Effector memory CD8-positive, alpha-beta T cell (primary cell): ENCODE data around the gene ATP11A.

Source experiments
- ATAC-seq: fragments of 150-1000 bp; cut with Tn5 transposase; replicated peaks from 2 replicates; pipeline ENCODE4 v1.10.0; 2021; ENCODE audit warnings: mild to moderate bottlenecking, moderate library complexity
- DNase-seq, 3 experiments: peaks; one replicate each; pipeline ENCODE4 v3.0.0; 2021
- H3K27ac Mint-ChIP-seq, 2 donors: one replicate each; pipeline ENCODE4 v1.8.0; 2022; ENCODE audit warnings: mild to moderate bottlenecking in 2 of 2, mixed read lengths in 2 of 2, moderate library complexity in 2 of 2
- H3K27me3 Mint-ChIP-seq, 2 donors: one replicate each; pipeline ENCODE4 v1.8.0; 2022; ENCODE audit warnings: mixed read lengths in 2 of 2
- H3K36me3 Mint-ChIP-seq: one replicate; pipeline ENCODE4 v1.8.0; 2022; ENCODE audit warnings: mild to moderate bottlenecking, moderate library complexity, mixed read lengths; ENCODE audit not compliant: insufficient read depth
- H3K4me1 Mint-ChIP-seq, 2 donors: one replicate each; pipeline ENCODE4 v1.8.0; 2022; ENCODE audit warnings: low read depth in 2 of 2, mixed read lengths in 2 of 2
- H3K4me3 Mint-ChIP-seq, 2 donors: one replicate each; pipeline ENCODE4 v1.8.0; 2022; ENCODE audit warnings: mild to moderate bottlenecking in 2 of 2, mixed read lengths in 2 of 2, moderate library complexity in 2 of 2
- H3K9me3 Mint-ChIP-seq, 2 donors: one replicate each; pipeline ENCODE4 v1.8.0; 2022; ENCODE audit warnings: mixed read lengths in 2 of 2

Gene ATP11A

GRCh38 chr13:112759827-112760226 lies 70.0 kb downstream of the ATP11A start:
- ATAC-seq (no peak), DNase-seq (no peak)
- no peak overlapping the region for H3K4me3 Mint-ChIP-seq
- peaks cover 4% of the 10 kb centered on the region for H3K36me3 Mint-ChIP-seq
- H3K27ac Mint-ChIP-seq: no peak overlapping the region
- H3K4me1 Mint-ChIP-seq: peaks cover 0 to 9% of the 10 kb centered on the region in 2 donors
- H3K27me3 Mint-ChIP-seq: no peaks in the 10 kb centered on the region
- H3K9me3 Mint-ChIP-seq: no peaks in the 10 kb centered on the region

- H3K4me1 Mint-ChIP-seq: peaks cover 0 to 9% of the 10 kb centered on the region in 2 donors
- H3K36me3 Mint-ChIP-seq: peaks cover under 1% of the 10 kb centered on the region
- no peak for DNase-seq
- H3K27ac Mint-ChIP-seq: no peak overlapping the region
- no peak for ATAC-seq
- no peaks in the 10 kb centered on the region for H3K27me3 Mint-ChIP-seq
- no peak overlapping the region for H3K4me3 Mint-ChIP-seq
- no peaks in the 10 kb centered on the region for H3K9me3 Mint-ChIP-seq
Observed at GRCh38 chr13:112760435-112760834, 70.6 kb downstream of the ATP11A start.

DNA sequence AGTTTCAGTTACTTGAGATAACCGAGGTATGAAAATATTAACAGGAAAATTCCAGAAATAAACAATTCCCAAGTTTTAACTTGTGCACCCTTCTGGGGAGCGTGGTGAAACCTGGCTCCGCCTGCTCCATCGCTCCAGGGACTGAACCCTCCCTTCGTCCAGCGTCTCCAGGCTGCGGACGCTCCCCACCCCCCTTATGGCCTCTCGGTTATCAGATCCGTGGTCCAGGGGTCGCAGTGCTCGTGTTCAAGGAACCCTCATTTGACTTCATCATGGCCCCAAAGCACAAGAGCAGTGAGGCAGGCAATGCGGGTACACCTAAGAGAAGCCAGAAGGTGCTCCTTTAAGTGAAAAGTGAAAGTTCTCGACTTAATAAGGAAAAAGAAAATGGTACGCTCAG lies 71.1 kb downstream of the ATP11A start:
- H3K27ac Mint-ChIP-seq: no peak overlapping the region
- peaks cover under 1 to 10% of the 10 kb centered on the region in 2 donors for H3K4me1 Mint-ChIP-seq
- H3K9me3 Mint-ChIP-seq: no peaks in the 10 kb centered on the region
- no peaks in the 10 kb centered on the region for H3K36me3 Mint-ChIP-seq
- no peak for DNase-seq
- H3K4me3 Mint-ChIP-seq: no peak overlapping the region
- no peaks in the 10 kb centered on the region for H3K27me3 Mint-ChIP-seq
- ATAC-seq: no peak

DNA sequence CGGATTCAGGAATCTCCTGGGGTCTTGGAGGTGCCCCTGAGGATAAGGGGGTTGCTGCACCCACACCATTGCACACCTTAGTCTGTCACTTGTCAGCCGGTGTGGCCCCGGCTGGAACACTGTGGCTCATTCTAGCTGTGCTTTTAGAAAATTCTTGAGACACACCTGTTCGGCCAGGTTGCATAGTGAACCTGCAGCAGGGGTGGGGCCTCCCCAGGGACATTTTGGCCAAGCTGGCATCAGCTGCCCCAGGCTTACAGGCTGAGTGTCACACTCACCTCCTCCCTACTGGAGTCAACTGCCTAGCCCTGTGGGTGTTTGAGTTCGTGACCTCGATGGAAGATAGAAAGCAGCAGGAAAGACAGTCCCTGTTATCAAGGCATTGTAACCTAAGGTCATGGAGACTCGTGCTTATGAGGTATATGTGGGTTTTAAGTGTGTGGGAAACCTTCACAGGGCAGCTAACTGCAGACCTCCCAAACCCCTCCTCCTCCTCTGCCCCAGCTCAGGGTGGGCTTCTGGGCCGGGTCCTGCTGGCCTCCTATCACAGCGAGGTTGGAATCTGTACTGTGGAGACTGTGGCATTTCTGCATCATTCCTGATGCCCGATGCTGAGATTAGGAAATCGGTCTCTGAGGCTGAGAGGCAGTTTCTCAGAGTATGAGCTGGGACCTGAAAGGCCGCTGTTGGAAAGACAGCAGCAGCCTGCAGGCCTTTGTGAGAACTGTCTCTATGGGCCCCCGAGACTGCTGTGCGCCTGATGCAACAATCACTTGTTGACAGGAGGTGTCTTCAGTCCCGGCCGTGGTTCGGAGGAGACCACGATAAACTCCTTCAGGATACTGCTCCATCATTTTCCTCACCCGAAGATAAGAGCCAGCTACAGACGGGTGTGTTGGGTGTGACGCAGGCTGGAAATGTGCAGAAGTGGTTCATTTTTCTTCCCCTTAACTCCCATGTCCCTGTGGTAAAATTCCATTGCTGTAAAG lies 72.2 kb downstream of the ATP11A start:
- DNase-seq (no peak), ATAC-seq (no peak)
- no peaks in the 10 kb centered on the region for H3K36me3 Mint-ChIP-seq

DNA sequence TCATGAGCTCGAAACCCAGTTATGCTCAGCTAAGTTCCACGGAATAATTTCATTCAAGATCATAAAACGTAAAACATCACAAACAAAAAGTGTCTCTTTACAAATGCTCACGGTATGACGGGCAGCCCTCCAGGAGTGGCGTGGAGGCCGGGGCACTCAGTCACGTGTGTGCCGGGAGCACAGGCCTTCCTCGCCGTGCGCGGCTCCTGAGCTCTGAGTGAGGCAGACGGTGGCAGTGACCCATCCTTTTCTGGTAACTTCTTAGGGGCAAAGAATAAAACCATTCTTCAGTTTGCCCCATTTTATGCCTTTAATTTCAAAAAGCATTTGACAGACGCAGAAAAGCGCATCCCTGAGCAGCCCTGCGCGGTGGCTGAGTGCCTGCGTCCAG lies 72.8 kb downstream of the ATP11A start:
- no peak overlapping the region for H3K4me3 Mint-ChIP-seq
- H3K27me3 Mint-ChIP-seq: no peaks in the 10 kb centered on the region
- H3K36me3 Mint-ChIP-seq: no peaks in the 10 kb centered on the region
- peaks cover 3 to 19% of the 10 kb centered on the region in 2 donors for H3K4me1 Mint-ChIP-seq
- no peak for ATAC-seq
- H3K27ac Mint-ChIP-seq: peak overlapping the region; percentile 59 to 67
- no peak for DNase-seq
- no peaks in the 10 kb centered on the region for H3K9me3 Mint-ChIP-seq

More for the DNA sequence above, 72.2 kb downstream of the ATP11A start:
- no peak overlapping the region for H3K4me3 Mint-ChIP-seq
- no peaks in the 10 kb centered on the region for H3K9me3 Mint-ChIP-seq
- H3K27ac Mint-ChIP-seq: peak overlapping the region in 1 of 2 donors; percentile 59
- no peaks in the 10 kb centered on the region for H3K27me3 Mint-ChIP-seq
- peaks cover 3 to 17% of the 10 kb centered on the region in 2 donors for H3K4me1 Mint-ChIP-seq

DNA sequence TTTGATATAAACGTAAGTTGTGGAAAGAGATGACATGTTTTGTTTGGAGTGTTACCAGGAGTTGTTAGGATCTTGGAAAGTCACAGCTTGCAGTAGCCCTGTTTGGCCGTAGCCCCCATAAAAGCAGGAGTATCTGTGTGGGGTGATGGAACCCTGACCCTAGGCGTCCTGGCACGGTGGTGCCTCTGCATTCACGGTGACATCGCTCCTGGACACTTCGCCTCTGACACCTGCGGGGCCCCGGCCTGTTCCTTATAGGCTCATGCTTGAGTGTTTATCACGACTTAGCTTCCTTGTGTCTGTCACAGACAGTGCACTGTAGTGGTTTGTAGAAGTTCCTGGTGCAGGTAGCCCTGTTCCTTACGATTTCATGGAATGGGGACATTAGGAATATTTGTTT lies 74.2 kb downstream of the ATP11A start:
- DNase-seq (no peak), ATAC-seq (no peak)
- Mint-ChIP-seq H3K36me3 (peaks cover 3% of the 10 kb centered on the region), H3K4me1 (peaks cover 16 to 31% of the 10 kb centered on the region in 2 donors), H3K4me3 (no peak overlapping the region), H3K27me3 (no peaks in the 10 kb centered on the region), H3K9me3 (no peaks in the 10 kb centered on the region), H3K27ac (no peak overlapping the region)

GRCh38 chr13:112764864-112765561 lies 75.2 kb downstream of the ATP11A start:
- no peak overlapping the region for H3K4me3 Mint-ChIP-seq
- ATAC-seq: no peak
- H3K4me1 Mint-ChIP-seq: peaks cover 24 to 39% of the 10 kb centered on the region in 2 donors
- no peaks in the 10 kb centered on the region for H3K9me3 Mint-ChIP-seq
- no peak overlapping the region for H3K27ac Mint-ChIP-seq
- DNase-seq: no peak
- H3K36me3 Mint-ChIP-seq: peaks cover 3% of the 10 kb centered on the region
- no peaks in the 10 kb centered on the region for H3K27me3 Mint-ChIP-seq

- Mint-ChIP-seq H3K4me3 (no peak overlapping the region), H3K4me1 (peaks cover 24 to 38% of the 10 kb centered on the region in 2 donors), H3K9me3 (no peaks in the 10 kb centered on the region), H3K36me3 (peaks cover 3% of the 10 kb centered on the region), H3K27me3 (no peaks in the 10 kb centered on the region), H3K27ac (no peak overlapping the region)
- DNase-seq (no peak), ATAC-seq (no peak)
Observed at GRCh38 chr13:112765731-112766130, 75.9 kb downstream of the ATP11A start.

DNA sequence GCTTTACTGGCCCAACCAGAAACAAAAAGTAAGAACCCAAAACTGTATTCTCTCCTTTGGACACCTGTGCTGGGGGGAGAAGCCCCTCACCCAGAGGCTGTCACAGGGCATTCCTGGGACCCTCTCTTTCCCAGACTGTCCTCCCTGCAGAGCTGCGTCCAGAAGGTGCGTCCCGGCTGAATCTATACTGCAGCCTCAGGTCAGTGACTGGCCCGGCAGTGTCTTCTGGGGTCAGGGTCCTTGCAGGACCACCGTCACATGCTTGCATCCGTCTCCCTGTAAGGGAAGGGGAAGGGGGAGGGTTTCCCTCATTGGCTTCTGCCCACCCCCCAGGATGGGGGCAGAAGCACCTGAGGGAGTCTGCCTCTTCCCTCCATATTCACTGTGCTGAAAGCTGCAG lies 76.5 kb downstream of the ATP11A start:
- Mint-ChIP-seq H3K27ac (peak overlapping the region; percentile 22 to 73), H3K36me3 (peaks cover 3% of the 10 kb centered on the region), H3K27me3 (no peaks in the 10 kb centered on the region), H3K4me3 (peak overlapping the region in 1 of 2 donors; percentile 38), H3K4me1 (peaks cover 24 to 34% of the 10 kb centered on the region in 2 donors), H3K9me3 (no peaks in the 10 kb centered on the region)
- ATAC-seq (no peak), DNase-seq (no peak)

GRCh38 chr13:112767506-112768471 lies 78.0 kb downstream of the ATP11A start:
- no peaks in the 10 kb centered on the region for H3K9me3 Mint-ChIP-seq
- peak in 2 of 3 experiments; percentile 12 to 16 for DNase-seq
- peak; percentile 40 for ATAC-seq
- H3K27ac Mint-ChIP-seq: peak overlapping the region; percentile 82 to 90
- peak overlapping the region; percentile 79 to 89 for H3K4me3 Mint-ChIP-seq
- H3K36me3 Mint-ChIP-seq: peaks cover 3% of the 10 kb centered on the region
- H3K4me1 Mint-ChIP-seq: peaks cover 24 to 38% of the 10 kb centered on the region in 2 donors
- no peaks in the 10 kb centered on the region for H3K27me3 Mint-ChIP-seq

DNA sequence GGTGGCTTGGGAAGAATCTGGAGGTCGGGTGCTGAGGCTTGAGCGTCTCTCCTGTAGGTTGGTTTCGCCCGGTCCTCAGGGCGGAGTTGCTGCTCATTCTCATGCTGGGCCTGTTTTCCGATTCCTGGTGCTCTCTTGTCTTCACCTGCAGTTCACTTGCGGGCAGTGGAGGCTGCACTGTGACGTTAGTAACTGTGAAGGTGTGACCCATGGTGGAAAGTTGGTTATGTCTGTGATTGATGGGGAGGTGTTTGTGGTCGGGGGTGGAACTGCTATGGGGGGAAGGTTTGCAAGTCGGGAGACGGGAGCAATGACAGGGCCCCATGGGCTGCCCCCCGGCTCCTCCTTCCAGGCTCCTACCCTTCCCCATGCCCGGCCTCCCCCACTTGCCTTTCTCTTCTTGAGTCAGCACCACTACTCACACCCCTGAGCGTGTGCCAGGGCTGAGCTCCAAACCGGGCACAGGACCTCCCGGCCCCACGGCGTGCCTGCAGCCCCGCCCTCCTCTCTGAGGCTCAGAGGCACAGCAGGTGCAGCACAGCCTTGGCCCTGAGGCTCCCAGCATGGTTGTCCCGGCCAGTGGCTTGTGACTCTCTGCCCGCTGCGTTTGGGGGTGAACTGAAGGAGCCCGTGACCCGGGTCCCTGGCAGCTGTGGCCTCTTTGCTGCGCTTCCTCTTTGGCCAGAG lies 79.1 kb downstream of the ATP11A start:
- Mint-ChIP-seq H3K4me3 (peak overlapping the region; percentile 79 to 89), H3K36me3 (peaks cover 3% of the 10 kb centered on the region), H3K9me3 (no peaks in the 10 kb centered on the region), H3K4me1 (peaks cover 24 to 34% of the 10 kb centered on the region in 2 donors), H3K27me3 (no peaks in the 10 kb centered on the region), H3K27ac (peak overlapping the region; percentile 82 to 90)
- ATAC-seq: peak; percentile 87
- DNase-seq: peak; percentile 46 to 56 (median 54)

DNA sequence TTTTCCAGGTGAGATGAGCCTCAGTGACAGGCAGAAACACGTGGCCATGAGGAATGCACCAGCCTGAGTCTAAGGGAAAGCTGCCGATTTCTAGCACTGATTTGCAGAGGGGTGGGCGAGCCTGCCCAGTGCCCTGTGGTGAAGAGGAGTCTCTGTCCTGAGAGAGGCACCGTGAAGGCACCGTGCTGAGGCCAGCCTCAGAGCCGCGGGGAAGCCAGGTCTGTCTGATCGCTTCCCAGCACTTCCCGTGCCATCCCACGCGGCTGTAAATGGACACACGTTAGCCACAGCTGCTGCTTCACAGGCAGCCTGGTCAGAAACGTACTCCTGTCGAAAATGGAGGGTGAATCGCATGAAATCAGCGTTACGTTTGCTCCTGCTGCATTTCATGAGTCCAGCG lies 79.8 kb downstream of the ATP11A start:
- Mint-ChIP-seq H3K27ac (peak overlapping the region in 1 of 2 donors; percentile 90), H3K4me3 (peak overlapping the region; percentile 79 to 89), H3K36me3 (peaks cover 3% of the 10 kb centered on the region), H3K27me3 (no peaks in the 10 kb centered on the region), H3K9me3 (no peaks in the 10 kb centered on the region), H3K4me1 (peaks cover 24 to 34% of the 10 kb centered on the region in 2 donors)
- DNase-seq (no peak), ATAC-seq (no peak)
